H1 (cell line): ENCODE measurements around the gene C22orf42. TPM values are rescaled to one million over a fixed set of nuclear protein-coding genes. Genes with fewer than 3 reads are reported as not detected.

Experiments used
- CTCF ChIA-PET: fragments of 300-600 bp; sonication (Branson Sonifier 250); formaldehyde crosslinking; loops from one replicate; lab custom pipeline; 2021; ENCODE audit not compliant: partially characterized antibody; lab: Charles Lee
- POLR2A ChIA-PET: fragments of 300-600 bp; sonication (Branson Sonifier 250); formaldehyde crosslinking; loops from one replicate; lab custom pipeline; 2021; ENCODE audit warnings: inconsistent platforms; ENCODE audit not compliant: partially characterized antibody; lab: Charles Lee
- DNase-seq, 2 experiments: peaks; one replicate each; pipeline versions ENCODE4 v3.0.0 to v3.0.0-alpha.2; 2010 to 2022; ENCODE audit warnings: low spot score in 2 of 2, low read depth in 1 of 2, mixed read lengths in 1 of 2
- FAIRE-seq: peaks from 2 replicates; lab custom pipeline; 2011; peaks lifted over from hg19 to GRCh38; lab: Jason Lieb, UNC
- H2AFZ ChIP-seq: 2 replicates; pipeline ENCODE4 v1.8.1; 2012; ENCODE audit warnings: low read length, inconsistent platforms
- H2AK5ac ChIP-seq: 2 replicates; pipeline ENCODE4 v1.6.1; 2013; ENCODE audit warnings: low read depth, low read length
- H2BK120ac ChIP-seq: replicated peaks from 2 replicates; pipeline ENCODE3; 2013; ENCODE audit warnings: low read depth, low read length, inconsistent platforms
- H2BK12ac ChIP-seq: 2 replicates; pipeline ENCODE4 v1.6.1; 2013; ENCODE audit warnings: low read depth, low read length
- H2BK15ac ChIP-seq: 2 replicates; pipeline ENCODE4 v1.6.1; 2013; ENCODE audit warnings: low read length
- H2BK20ac ChIP-seq: 2 replicates; pipeline ENCODE4 v1.6.1; 2013; ENCODE audit warnings: low read length
- H2BK5ac ChIP-seq: 2 replicates; pipeline ENCODE4 v1.6.1; 2013; ENCODE audit warnings: low read depth, low read length
- H3K14ac ChIP-seq: 2 replicates; pipeline ENCODE4 v1.6.1; 2013; ENCODE audit warnings: inconsistent platforms; ENCODE audit not compliant: insufficient read length
- H3K18ac ChIP-seq: 2 replicates; pipeline ENCODE4 v1.6.1; 2013; ENCODE audit warnings: low read length; ENCODE audit errors: extremely low read depth
- H3K23ac ChIP-seq: 2 replicates; pipeline ENCODE4 v1.6.1; 2013; ENCODE audit warnings: inconsistent platforms; ENCODE audit not compliant: insufficient read length
- H3K23me2 ChIP-seq: 2 replicates; pipeline ENCODE4 v1.6.1; 2013; ENCODE audit warnings: low read depth, low read length
- H3K27ac ChIP-seq: 2 replicates; pipeline ENCODE4 v1.6.1; 2011; ENCODE audit warnings: low read depth, low read length, inconsistent platforms
- H3K27me3 ChIP-seq, 4 experiments: replicated peaks in 1 of 4; 1 replicate in 1 of 4; 2 replicates in 3 of 4; pipeline versions ENCODE4 v1.6.1 to v1.8.1; 2011 to 2013; ENCODE audit warnings: low read length in 3 of 4, mild to moderate bottlenecking in 3 of 4, inconsistent platforms in 2 of 4, mixed read lengths in 2 of 4, moderate library complexity in 1 of 4; ENCODE audit not compliant: control insufficient read depth in 3 of 4, insufficient read depth in 3 of 4; ENCODE audit errors: extremely low read depth in 1 of 4
- H3K36me3 ChIP-seq, 4 experiments: 2 replicates each; pipeline versions ENCODE4 v1.6.1 to v1.8.1; 2011 to 2013; ENCODE audit warnings: mild to moderate bottlenecking in 4 of 4, low read length in 3 of 4, moderate library complexity in 2 of 4, control low read depth in 1 of 4, inconsistent platforms in 1 of 4; ENCODE audit not compliant: insufficient read depth in 4 of 4, control insufficient read depth in 2 of 4
- H3K4ac ChIP-seq: replicated peaks from 2 replicates; pipeline ENCODE3; 2013; ENCODE audit warnings: low read length, low read depth, mixed read lengths, inconsistent platforms; ENCODE audit not compliant: insufficient read length
- H3K4me1 ChIP-seq, 4 experiments: replicated peaks in 1 of 4; 1 replicate in 1 of 4; 2 replicates in 3 of 4; pipeline versions ENCODE4 v1.6.1 to v1.8.1; 2011 to 2013; ENCODE audit warnings: low read length in 3 of 4, inconsistent platforms in 2 of 4, mixed read lengths in 1 of 4; ENCODE audit not compliant: insufficient read depth in 4 of 4, control insufficient read depth in 3 of 4
- H3K4me2 ChIP-seq, 2 experiments: 2 replicates each; pipeline versions ENCODE4 v1.6.1 to v1.8.1; 2011 to 2013; ENCODE audit warnings: low read depth in 2 of 2, low read length in 2 of 2, control low read depth in 1 of 2, inconsistent platforms in 1 of 2, mild to moderate bottlenecking in 1 of 2; ENCODE audit not compliant: insufficient read depth in 1 of 2
- H3K4me3 ChIP-seq, 4 experiments: fragments of 200-600, 300-600 bp in 1 of 4; sonication (generic), shearing (Covaris generic), sonication (Bioruptor Twin) in 1 of 4; 2 replicates each; pipeline versions ENCODE4 v1.5.1 to v1.8.1; 2011 to 2016; ENCODE audit warnings: low read length in 4 of 4, low read depth in 3 of 4, control low read depth in 2 of 4, inconsistent platforms in 2 of 4, mild to moderate bottlenecking in 2 of 4, mixed read lengths in 1 of 4, moderate library complexity in 1 of 4; ENCODE audit not compliant: insufficient read depth in 2 of 4; ENCODE audit errors: extremely low read depth in 1 of 4
- H3K56ac ChIP-seq: replicated peaks from 2 replicates; pipeline ENCODE3; 2013; ENCODE audit warnings: low read depth, mild to moderate bottlenecking, mixed read lengths, low read length, inconsistent platforms; ENCODE audit not compliant: insufficient read length
- H3K79me1 ChIP-seq: 2 replicates; pipeline ENCODE4 v1.6.1; 2013; ENCODE audit warnings: low read depth, low read length, control low read depth
- H3K79me2 ChIP-seq, 2 experiments: 2 replicates each; pipeline versions ENCODE4 v1.6.1 to v1.8.1; 2012 to 2013; ENCODE audit warnings: low read length in 2 of 2, mild to moderate bottlenecking in 2 of 2, inconsistent platforms in 1 of 2; ENCODE audit not compliant: insufficient read depth in 2 of 2, control insufficient read depth in 1 of 2
- H3K9ac ChIP-seq, 4 experiments: replicated peaks in 1 of 4; 1 replicate in 1 of 4; 2 replicates in 3 of 4; pipeline versions ENCODE4 v1.6.1 to v1.8.1; 2011 to 2013; ENCODE audit warnings: low read depth in 3 of 4, low read length in 3 of 4, control low read depth in 2 of 4, mild to moderate bottlenecking in 2 of 4, moderate library complexity in 2 of 4, inconsistent platforms in 1 of 4; ENCODE audit errors: extremely low read depth in 1 of 4
- H3K9me3 ChIP-seq, 2 experiments: 2 replicates each; pipeline versions ENCODE4 v1.6.1 to v1.8.1; 2012 to 2013; ENCODE audit warnings: mild to moderate bottlenecking in 2 of 2, moderate library complexity in 2 of 2, control low read depth in 1 of 2, inconsistent platforms in 1 of 2, low read depth in 1 of 2, low read length in 1 of 2, mixed read lengths in 1 of 2; ENCODE audit not compliant: insufficient read depth in 2 of 2
- H4K20me1 ChIP-seq, 2 experiments: replicated peaks in 1 of 2; 2 replicates each; pipeline versions ENCODE3 to v1.8.1; 2011 to 2013; ENCODE audit warnings: inconsistent platforms in 2 of 2, low read length in 2 of 2, mild to moderate bottlenecking in 1 of 2; ENCODE audit not compliant: insufficient read depth in 2 of 2, control insufficient read depth in 1 of 2
- H4K5ac ChIP-seq: 2 replicates; pipeline ENCODE4 v1.6.1; 2013; ENCODE audit warnings: low read length, low read depth, mixed read lengths, inconsistent platforms; ENCODE audit not compliant: insufficient read length
- H4K8ac ChIP-seq: 2 replicates; pipeline ENCODE4 v1.8.0; 2013; ENCODE audit warnings: mild to moderate bottlenecking, moderate library complexity, low read length, inconsistent platforms; ENCODE audit not compliant: insufficient read depth; ENCODE audit errors: extremely low read depth
- H4K91ac ChIP-seq: replicated peaks from 2 replicates; pipeline ENCODE3; 2013; ENCODE audit warnings: low read length, mixed read lengths, inconsistent platforms; ENCODE audit not compliant: insufficient read length
- ASH2L ChIP-seq: fragments of 200-600, 300-600 bp; sonication (generic); IDR thresholded peaks from one replicate; pipeline ENCODE4 v1.7.1; 2017; ENCODE audit warnings: low read length
- SIRT6 ChIP-seq: IDR thresholded peaks from one replicate; pipeline ENCODE4 v1.7.1; 2012; ENCODE audit warnings: low read length, inconsistent platforms
- WGBS, 2 experiments: shearing (Covaris generic) in 1 of 2; methylation state at CpG; one replicate each; pipeline versions ENCODE4 v1.1.6 to v1.1.7; 2013 to 2015; ENCODE audit warnings: low lambda C conversion rate in 2 of 2, mixed read lengths in 2 of 2, inconsistent platforms in 1 of 2, low coverage in 1 of 2, missing lambda C conversion rate in 1 of 2; ENCODE audit not compliant: insufficient replicate concordance in 2 of 2, insufficient coverage in 1 of 2, insufficient read length in 1 of 2; ENCODE audit errors: extremely low coverage in 1 of 2, missing lambda C conversion rate in 1 of 2; 5-methylcytosine and 5-hydroxymethylcytosine counted together
- polyA plus RNA-seq, 7 experiments: library from polyadenylated mRNA; depleted of rRNA in 3 of 7; stranded (reverse) in 5 of 7; unstranded in 2 of 7; fragments of >200 nt in 5 of 7; fragments of 200-250 nt in 2 of 7; gene quantifications; 1 replicate in 5 of 7; 2 replicates in 1 of 7; 4 replicates in 1 of 7; pipeline versions ENCODE4 v1.2.1 to v1.2.3, GENCODE V29; 2011 to 2013; ENCODE audit warnings: missing spikeins in 2 of 7, mixed read lengths in 2 of 7
- total RNA-seq: library from RNA; stranded (reverse); fragmentation: NEBNext Ultra II Directional; extraction: Animal tissue kit (Norgen Biotek cat#: 25700); gene quantifications from 2 replicates; pipeline ENCODE4 v1.2.1, GENCODE V29; 2021

The C22orf42 gene
- total and polyA plus RNA-seq, 2 of the 8 experiments (the other 6 are each of a cell fraction or from before 2014, with no cell fraction given): 0.50 TPM; not detected in 1

DNA sequence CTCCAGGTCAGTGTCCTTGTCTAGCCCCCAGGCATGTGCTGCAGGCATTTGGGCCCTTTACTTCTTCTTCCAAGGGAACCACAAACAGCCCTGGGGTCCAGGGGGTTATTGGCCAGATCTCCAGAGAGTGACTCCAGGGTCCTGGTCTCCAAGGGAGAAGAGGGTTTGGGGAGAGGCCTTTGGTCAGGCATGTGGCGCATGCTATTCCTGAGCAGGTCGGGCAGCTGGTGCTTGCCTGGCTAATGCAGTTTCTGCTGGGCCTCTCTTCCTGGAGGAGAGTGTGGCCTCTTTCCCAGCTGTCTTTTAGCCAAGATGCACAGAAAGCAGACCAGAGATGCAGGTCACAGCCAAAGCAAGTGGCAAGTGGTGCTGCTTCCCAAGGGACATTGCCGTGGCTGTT lies 49.6 kb upstream of the C22orf42 start:
- Histone ChIP-seq H2AK5ac (no peak overlapping the region), H4K20me1 (peaks cover 0 to 3% of the 10 kb centered on the region in 2 experiments), H4K8ac (no peak overlapping the region), H2BK15ac (no peak overlapping the region), H3K18ac (no peak overlapping the region), H3K4ac (no peak overlapping the region), H3K23me2 (peaks cover 12% of the 10 kb centered on the region), H3K23ac (no peak overlapping the region), H3K4me1 (peaks cover 0 to 17% (median 12%) of the 10 kb centered on the region in 4 experiments; a peak in 5 of 7 replicates), H3K56ac (no peak overlapping the region), H3K14ac (no peak overlapping the region), H3K9me3 (no peaks in the 10 kb centered on the region), H3K4me3 (no peak overlapping the region), H3K79me2 (no peaks in the 10 kb centered on the region), H4K91ac (no peak overlapping the region), H2BK5ac (no peak overlapping the region), H2BK20ac (no peak overlapping the region), H3K27ac (no peak overlapping the region), H2BK120ac (no peak overlapping the region), H3K27me3 (peaks cover 8 to 28% (median 22%) of the 10 kb centered on the region in 4 experiments), H3K79me1 (no peaks in the 10 kb centered on the region), H4K5ac (no peak overlapping the region), H3K9ac (no peak overlapping the region), H2AFZ (no peak overlapping the region), H3K36me3 (no peaks in the 10 kb centered on the region), H3K4me2 (no peak overlapping the region), H2BK12ac (no peak overlapping the region)
- DNase-seq: no peak
- WGBS, 2 experiments: 96% methylated on average over 3 of the region's 3 CpGs; no CpG with 5 or more reads in 1 of the 2 experiments
- CTCF ChIA-PET: interaction anchor here (0.6 to 3.8 kb wide), 6 partner anchors 12 to 228 kb away, joined by 3 to 22 read pairs (median 3); no protein-coding TSS in a partner anchor
- TF ChIP-seq SIRT6 (no peak), ASH2L (no peak)
- POLR2A ChIA-PET: no interaction called here
- FAIRE-seq: no peak
